HG03520 (cell line): ENCODE results near the gene FAM169A.
"Not testable (repeated sequence)": the region's sequence is repeated elsewhere in the genome, so short reads cannot be mapped to it uniquely, and the experiment has no call there.

Experiments used
- ATAC-seq: cut with Tn5 transposase; IDR thresholded peaks from one replicate; pipeline ENCODE4 v1.9.1; 2021; ENCODE audit warnings: mild to moderate bottlenecking, moderate library complexity; ENCODE audit not compliant: unreplicated experiment

FAM169A gene

DNA sequence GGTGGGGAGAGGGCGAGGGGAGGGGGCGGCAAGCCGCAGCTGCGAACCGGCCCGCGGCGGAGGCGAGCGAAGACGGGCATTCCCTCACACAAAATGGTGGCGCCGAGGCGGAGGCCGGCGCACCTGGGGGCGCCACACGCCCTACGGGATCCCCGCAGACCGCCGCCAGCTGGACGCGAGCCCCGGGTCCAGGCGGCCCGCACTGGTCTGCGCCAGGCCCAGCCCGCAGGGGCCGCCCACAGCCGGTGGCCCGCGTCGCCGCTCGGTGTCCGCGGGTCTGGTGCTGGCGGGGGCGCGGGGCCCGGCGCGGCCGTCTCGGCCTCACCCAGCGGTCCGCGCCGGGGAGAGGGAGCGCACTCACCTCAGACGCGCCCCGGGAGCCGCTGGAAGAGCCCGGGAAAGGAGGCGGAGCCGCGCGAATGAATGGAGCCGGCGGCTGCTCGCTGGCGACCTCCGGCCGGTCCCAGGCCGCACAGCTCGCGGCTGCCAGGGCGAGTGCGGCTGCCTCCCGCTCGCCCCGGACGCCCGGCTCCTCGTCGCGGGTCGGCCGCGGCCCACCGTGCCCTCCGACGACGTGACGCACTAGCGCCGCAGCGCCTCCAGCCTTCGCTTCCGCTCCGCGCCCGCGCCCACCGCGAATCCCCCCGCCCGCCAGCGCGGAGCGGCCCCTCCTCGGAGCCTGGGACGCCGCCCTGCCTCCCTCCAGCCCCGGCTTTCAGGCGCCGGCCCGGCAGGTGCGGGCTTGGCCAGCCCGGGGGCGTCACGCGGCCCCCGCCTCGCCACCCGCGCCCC lies at the start of gene FAM169A:
Gene FAM169A (minus strand): TSS at position 584 of the 792 bp plus-strand sequence. CDS start 24,711 bp downstream, outside the sequence.
- peak; percentile 60 for ATAC-seq

- no peak for ATAC-seq
These were observed 49.3 kb upstream of the FAM169A start for GRCh38 chr5:74915488-74915887.

- ATAC-seq: not testable (repeated sequence)
These were observed 45.2 kb upstream of the FAM169A start for GRCh38 chr5:74911421-74911820.

GRCh38 chr5:74909888-74910287 lies 43.7 kb upstream of the FAM169A start:
- not testable (repeated sequence) for ATAC-seq

- ATAC-seq: not testable (repeated sequence)
These were observed 42.0 kb upstream of the FAM169A start for GRCh38 chr5:74908237-74908636.

DNA sequence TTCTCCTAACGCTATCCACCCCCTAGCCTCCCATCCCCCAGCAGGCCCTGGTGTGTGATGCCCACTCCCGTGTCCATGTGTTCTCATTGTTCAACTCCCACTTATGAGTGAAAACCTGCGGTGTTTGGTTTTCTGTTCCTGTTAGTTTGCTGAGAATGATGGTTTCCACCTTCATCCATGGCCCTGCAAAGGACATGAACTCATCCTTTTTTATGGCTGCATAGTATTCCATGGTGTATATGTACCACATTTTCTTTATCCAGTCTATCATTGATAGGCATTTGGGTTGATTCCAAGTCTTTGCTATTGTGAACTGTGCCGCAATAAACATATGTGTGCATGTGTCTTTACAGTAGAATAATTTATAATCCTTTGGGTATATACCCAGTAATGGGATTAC lies 38.5 kb upstream of the FAM169A start:
- not testable (repeated sequence) for ATAC-seq

- no peak for ATAC-seq
These were observed 37.1 kb upstream of the FAM169A start for GRCh38 chr5:74903165-74903787.

- no peak for ATAC-seq
These were observed 30.9 kb upstream of the FAM169A start for GRCh38 chr5:74897049-74897448.

GRCh38 chr5:74895906-74896305 lies 29.7 kb upstream of the FAM169A start:
- ATAC-seq: no peak

DNA sequence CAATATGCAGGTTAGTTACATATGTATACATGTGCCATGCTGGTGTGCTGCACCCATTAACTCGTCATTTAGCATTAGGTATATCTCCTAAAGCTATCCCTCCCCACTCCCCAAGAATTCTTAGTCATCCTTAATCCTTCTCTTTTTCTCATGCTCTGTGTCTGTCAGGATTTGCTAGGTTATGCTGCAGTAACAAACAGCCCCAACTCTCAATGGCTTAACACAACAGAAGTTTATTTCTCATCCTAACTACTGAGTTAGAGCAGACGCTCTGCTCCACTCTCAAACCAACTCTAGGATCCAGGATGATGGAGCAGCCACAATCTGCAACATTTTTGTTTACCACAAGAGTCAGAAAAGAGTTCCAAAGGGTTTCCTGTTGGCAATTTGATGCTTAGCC lies 28.2 kb upstream of the FAM169A start:
- ATAC-seq: no peak

- no peak for ATAC-seq
These were observed 26.7 kb upstream of the FAM169A start for GRCh38 chr5:74892921-74893320.

DNA sequence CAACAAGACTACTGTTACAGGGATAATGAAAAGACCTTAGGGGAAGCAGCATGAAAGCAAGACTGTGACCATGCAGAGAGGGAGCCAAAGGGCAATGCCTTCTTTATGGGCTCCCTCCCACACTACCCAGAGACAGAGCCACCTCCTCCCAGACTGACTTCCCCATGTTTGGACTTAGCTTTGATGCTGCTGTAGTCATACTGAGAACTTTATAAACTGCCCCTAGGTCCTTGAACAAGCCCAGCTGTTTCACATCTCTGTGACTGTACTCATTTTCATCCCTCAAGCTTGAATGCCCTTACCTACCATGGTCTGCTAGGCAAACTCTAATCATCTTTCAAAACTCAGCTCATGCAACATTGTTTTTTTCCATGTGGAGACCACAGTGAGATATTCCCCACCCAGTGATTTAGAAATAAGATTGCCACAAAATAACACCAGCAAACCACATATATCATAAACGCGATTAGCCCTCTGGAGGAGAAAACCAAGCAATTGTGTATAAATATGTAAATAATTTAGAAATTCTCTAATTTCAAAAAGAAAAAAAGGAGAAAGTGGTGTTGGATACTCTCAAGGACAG lies 23.4 kb upstream of the FAM169A start:
- no peak for ATAC-seq

DNA sequence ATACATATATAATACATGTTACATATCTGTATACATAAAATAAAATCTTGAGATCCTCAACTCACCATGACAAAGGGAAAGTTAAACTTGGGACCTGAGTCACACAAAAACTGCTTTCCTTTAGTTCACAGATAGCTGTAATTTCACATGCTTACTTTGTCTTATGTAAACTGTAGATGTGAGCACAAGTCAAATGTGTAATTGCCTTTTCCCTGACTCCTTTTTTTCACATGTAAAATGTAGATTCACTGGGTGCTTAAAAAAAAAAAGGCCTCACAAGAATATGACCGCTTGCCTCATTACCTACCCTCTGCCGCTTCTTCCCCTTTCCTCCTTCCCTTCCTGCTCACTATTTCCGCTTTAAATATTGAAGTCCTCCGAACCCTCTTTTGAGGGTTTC lies 21.9 kb upstream of the FAM169A start:
- ATAC-seq: no peak

DNA sequence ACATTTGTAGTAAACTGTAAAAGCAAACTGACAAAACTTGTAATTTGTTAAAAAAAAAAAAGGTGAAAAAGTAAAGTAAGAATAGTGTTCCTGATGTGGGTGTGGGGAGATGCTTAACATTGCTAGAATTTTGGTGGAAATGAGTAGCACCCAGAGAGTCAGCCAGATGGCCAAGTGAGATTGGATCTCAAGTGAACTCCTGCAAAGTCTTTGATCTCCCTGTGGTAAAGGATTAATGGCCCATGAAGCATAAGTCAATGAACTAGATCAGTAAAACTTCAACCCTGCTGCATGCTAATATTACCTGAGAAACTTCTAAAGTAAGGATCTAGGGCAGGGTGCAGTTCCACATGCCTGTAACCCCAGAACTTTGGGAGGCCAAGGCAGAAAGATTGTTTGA lies 19.0 kb upstream of the FAM169A start:
- ATAC-seq: no peak

- ATAC-seq: not testable (repeated sequence)
These were observed 16.4 kb upstream of the FAM169A start for GRCh38 chr5:74882379-74883134.

DNA sequence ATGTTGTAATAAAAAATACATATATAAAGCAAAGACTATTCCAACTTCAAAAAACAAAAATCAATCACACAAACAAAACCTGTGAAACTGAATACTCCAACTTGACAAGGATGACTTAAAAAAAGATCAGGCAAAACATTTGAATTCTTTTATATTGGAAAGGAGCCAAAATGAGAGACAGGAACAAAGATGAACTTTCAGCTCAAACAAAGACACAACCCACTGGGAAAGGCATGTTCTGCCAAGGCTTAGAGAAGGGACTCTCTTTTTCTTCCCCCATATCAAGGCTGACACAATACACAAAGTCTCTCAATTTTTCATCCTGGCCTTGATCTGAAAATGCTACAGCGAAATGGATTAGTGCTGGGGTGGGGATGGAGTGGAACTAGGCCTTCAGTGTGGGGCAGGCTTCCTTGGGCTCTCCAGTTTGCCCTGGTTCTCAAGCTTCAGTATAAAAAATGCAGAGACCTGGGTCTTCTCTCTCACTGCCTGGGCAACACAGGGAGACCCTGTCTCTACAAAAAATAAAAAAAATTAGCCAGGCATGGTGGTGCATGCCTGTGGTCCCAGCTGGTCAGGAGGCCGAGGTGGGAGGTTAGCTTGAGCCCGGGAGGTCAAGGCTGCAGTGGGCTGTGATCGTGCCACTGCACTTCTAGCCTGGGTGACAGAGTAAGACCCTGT lies 11.6 kb upstream of the FAM169A start:
- ATAC-seq: no peak

DNA sequence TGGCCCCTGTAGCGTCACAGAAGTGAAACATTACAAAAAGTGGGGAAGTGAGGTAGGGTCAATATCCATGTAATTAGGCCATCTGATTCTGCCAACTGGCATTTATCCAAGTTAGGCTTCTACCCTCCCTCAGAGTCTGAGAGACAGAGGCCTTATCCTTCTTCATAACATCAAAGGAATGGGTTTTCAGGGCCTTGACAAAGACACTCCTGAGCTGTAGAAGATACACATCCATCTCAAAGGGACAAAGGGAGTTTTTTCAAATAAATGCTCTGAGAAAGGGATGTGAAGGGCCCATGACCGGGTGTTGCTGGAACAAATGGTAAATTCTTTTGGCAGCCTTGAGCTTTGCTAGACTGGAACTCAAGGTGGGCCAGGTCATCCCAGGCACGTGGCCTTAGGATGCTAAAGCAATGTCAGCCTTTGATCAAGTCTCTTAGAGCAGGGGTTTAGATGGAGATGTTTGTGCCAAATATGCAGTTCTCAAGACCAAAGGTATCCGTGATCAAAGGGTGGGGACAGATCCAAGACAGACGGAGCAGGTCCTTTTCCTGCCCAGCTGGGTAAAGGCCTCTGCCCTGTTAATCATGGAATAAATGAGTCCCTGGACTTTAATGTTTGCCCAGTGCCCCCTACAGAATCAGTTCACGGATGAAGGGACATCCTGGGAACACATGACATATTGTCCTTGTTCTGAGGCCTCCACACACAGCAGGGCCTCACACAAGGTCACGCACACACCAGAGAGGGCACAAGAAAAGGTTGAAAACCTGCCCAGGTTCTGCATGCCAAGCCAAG lies 10.0 kb upstream of the FAM169A start:
- ATAC-seq: no peak

- ATAC-seq: no peak
These were observed 7.5 kb upstream of the FAM169A start for GRCh38 chr5:74873525-74874249.
